CD8-positive, alpha-beta memory T cell (primary cell): ENCODE data around the gene P3H2. TPM values are rescaled to one million over a fixed set of nuclear protein-coding genes. Genes with fewer than 3 reads are reported as not detected.
"Not testable (repeated sequence)": the region's sequence is repeated elsewhere in the genome, so short reads cannot be mapped to it uniquely, and the experiment has no call there.

ENCODE experiments used
- CTCF ChIA-PET: fragments of 350-600 bp; sonication (Branson Sonifier 250); formaldehyde crosslinking; loops from one replicate; lab custom pipeline; 2021; ENCODE audit warnings: antibody characterized with exemption; lab: Charles Lee
- POLR2A ChIA-PET: fragments of 350-600 bp; sonication (Branson Sonifier 250); formaldehyde crosslinking; loops from one replicate; lab custom pipeline; 2021; ENCODE audit warnings: antibody characterized with exemption; lab: Charles Lee
- DNase-seq, 5 donors: peaks; one replicate each; pipeline versions ENCODE4 v3.0.0 to v3.0.0-alpha.2; 2020 to 2022; ENCODE audit warnings: mixed read lengths in 1 of 5
- H3K27ac ChIP-seq: one replicate; pipeline ENCODE4 v1.7.0; 2013; ENCODE audit warnings: low read depth, mild to moderate bottlenecking, low read length, moderate library complexity
- H3K27me3 ChIP-seq: 2 replicates; pipeline ENCODE4 v1.7.0; 2013; ENCODE audit warnings: low read length, mild to moderate bottlenecking; ENCODE audit not compliant: insufficient read depth, poor library complexity, severe bottlenecking
- H3K36me3 ChIP-seq: 2 replicates; pipeline ENCODE4 v1.7.0; 2013; ENCODE audit warnings: mild to moderate bottlenecking, low read length, moderate library complexity; ENCODE audit not compliant: insufficient read depth
- H3K4me1 ChIP-seq: 2 replicates; pipeline ENCODE4 v1.7.0; 2013; ENCODE audit warnings: mild to moderate bottlenecking, low read length, moderate library complexity; ENCODE audit not compliant: insufficient read depth
- H3K4me3 ChIP-seq: 2 replicates; pipeline ENCODE4 v1.7.0; 2013; ENCODE audit warnings: mild to moderate bottlenecking, low read length
- H3K9me3 ChIP-seq: 2 replicates; pipeline ENCODE4 v1.7.0; 2013; ENCODE audit warnings: mild to moderate bottlenecking, low read length
- H3K27ac Mint-ChIP-seq, 8 donors: one replicate each; pipeline ENCODE4 v1.8.0; 2020 to 2021; ENCODE audit warnings: mixed read lengths in 8 of 8, mild to moderate bottlenecking in 6 of 8, inconsistent platforms in 3 of 8, moderate library complexity in 3 of 8
- H3K27me3 Mint-ChIP-seq, 2 donors: one replicate each; pipeline ENCODE4 v1.8.0; 2020 to 2021; ENCODE audit warnings: mixed read lengths in 2 of 2, mild to moderate bottlenecking in 1 of 2, moderate library complexity in 1 of 2
- H3K36me3 Mint-ChIP-seq, 3 donors: one replicate each; pipeline ENCODE4 v1.8.0; 2020 to 2021; ENCODE audit warnings: mixed read lengths in 3 of 3, inconsistent platforms in 1 of 3, mild to moderate bottlenecking in 1 of 3
- H3K4me1 Mint-ChIP-seq, 3 donors: one replicate each; pipeline ENCODE4 v1.8.0; 2020 to 2021; ENCODE audit warnings: mixed read lengths in 3 of 3, inconsistent platforms in 1 of 3, mild to moderate bottlenecking in 1 of 3
- H3K4me3 Mint-ChIP-seq, 7 donors: one replicate each; pipeline ENCODE4 v1.8.0; 2020 to 2021; ENCODE audit warnings: mixed read lengths in 7 of 7, mild to moderate bottlenecking in 6 of 7, moderate library complexity in 4 of 7, inconsistent platforms in 2 of 7
- H3K9me3 Mint-ChIP-seq, 5 donors: one replicate each; pipeline ENCODE4 v1.8.0; 2020 to 2022; ENCODE audit warnings: mixed read lengths in 5 of 5, mild to moderate bottlenecking in 3 of 5, moderate library complexity in 2 of 5, inconsistent platforms in 1 of 5
- polyA plus RNA-seq: library from polyadenylated mRNA; unstranded; fragments of 300-500 nt; fragmentation: Illumina TruSeq; gene quantifications from one replicate; pipeline ENCODE4 v1.2.3, GENCODE V29; 2021
- total RNA-seq, 2 experiments: library from RNA; stranded (reverse); gene quantifications; one replicate each; pipeline ENCODE4 v1.2.3, GENCODE V29; 2021

The P3H2 gene
- total and polyA plus RNA-seq, 3 experiments from 2014 or later = not detected

GRCh38 chr3:189962466-189962865, 158.2 kb downstream of the P3H2 start:
- H3K36me3 Mint-ChIP-seq = peaks cover 0 to 3% (median 0%) of the 10 kb centered on the region in 3 donors
- H3K27me3 Mint-ChIP-seq = peaks cover 10 to 32% of the 10 kb centered on the region in 2 donors
- Histone ChIP-seq H3K9me3 (no peaks in the 10 kb centered on the region), H3K4me3 (no peak overlapping the region), H3K4me1 (no peaks in the 10 kb centered on the region), H3K27me3 (peaks cover 3% of the 10 kb centered on the region), H3K36me3 (no peaks in the 10 kb centered on the region), H3K27ac (no peak overlapping the region)
- H3K9me3 Mint-ChIP-seq = no peaks in the 10 kb centered on the region
- H3K4me1 Mint-ChIP-seq = peaks cover 0 to 6% (median 5%) of the 10 kb centered on the region in 3 donors
- H3K27ac Mint-ChIP-seq = no peak overlapping the region
- POLR2A ChIA-PET = no interaction called here
- no peak for DNase-seq
- CTCF ChIA-PET = interaction anchor here (0.7 to 5.1 kb wide), 5 partner anchors 10 to 1209 kb away, joined by 3 to 44 read pairs (median 3); partner anchors contain the start of gene CLDN1
- H3K4me3 Mint-ChIP-seq = no peak overlapping the region

- H3K36me3 ChIP-seq = no peaks in the 10 kb centered on the region
- ChIA-PET CTCF (interaction anchor here (0.8 to 5.1 kb wide), 11 partner anchors 10 to 1007 kb away, joined by 3 to 44 read pairs (median 3); partner anchors contain the start of gene CLDN1), POLR2A (no interaction called here)
- Mint-ChIP-seq H3K9me3 (no peaks in the 10 kb centered on the region), H3K4me3 (no peak overlapping the region), H3K4me1 (peaks cover 0 to 6% (median 5%) of the 10 kb centered on the region in 3 donors), H3K27me3 (peaks cover 10 to 29% of the 10 kb centered on the region in 2 donors), H3K36me3 (peaks cover 0 to 3% (median 0%) of the 10 kb centered on the region in 3 donors), H3K27ac (no peak overlapping the region)
- peak; percentile 21 to 63 (median 23) for DNase-seq
- no peaks in the 10 kb centered on the region for H3K9me3 ChIP-seq
- H3K4me1 ChIP-seq = no peaks in the 10 kb centered on the region
- H3K27me3 ChIP-seq = peaks cover 3% of the 10 kb centered on the region
- H3K27ac ChIP-seq = no peak overlapping the region
- no peak overlapping the region for H3K4me3 ChIP-seq
These were observed 159.1 kb downstream of the P3H2 start for GRCh38 chr3:189961522-189962161.

GRCh38 chr3:189961086-189961485, 159.6 kb downstream of the P3H2 start:
- H3K27me3 ChIP-seq, DNase-seq, H3K27ac ChIP-seq, H3K4me1 ChIP-seq, H3K4me3 Mint-ChIP-seq, H3K36me3 Mint-ChIP-seq, H3K4me1 Mint-ChIP-seq, H3K9me3 ChIP-seq, H3K36me3 ChIP-seq, H3K9me3 Mint-ChIP-seq, POLR2A ChIA-PET, H3K4me3 ChIP-seq: not testable (repeated sequence)
- CTCF ChIA-PET = interaction anchor here (0.8 to 5.1 kb wide), 11 partner anchors 10 to 1007 kb away, joined by 3 to 44 read pairs (median 3); partner anchors contain the start of gene CLDN1
- Mint-ChIP-seq H3K27ac (peak overlapping the region in 1 of 8 donors; percentile 12), H3K27me3 (peaks cover 10 to 32% of the 10 kb centered on the region in 2 donors)

GRCh38 chr3:189954733-189955665, 165.7 kb downstream of the P3H2 start:
- no peaks in the 10 kb centered on the region for H3K36me3 ChIP-seq
- no peak overlapping the region for H3K27ac ChIP-seq
- peaks cover 14 to 31% of the 10 kb centered on the region in 2 donors for H3K27me3 Mint-ChIP-seq
- no peaks in the 10 kb centered on the region for H3K4me1 Mint-ChIP-seq
- no peaks in the 10 kb centered on the region for H3K9me3 ChIP-seq
- H3K27ac Mint-ChIP-seq = no peak overlapping the region
- no peaks in the 10 kb centered on the region for H3K9me3 Mint-ChIP-seq
- ChIA-PET CTCF (interaction anchor here (0.7 kb wide), 1 partner anchor 12 kb away, joined by 4 read pairs; no protein-coding TSS in a partner anchor), POLR2A (no interaction called here)
- H3K4me3 ChIP-seq = no peak overlapping the region
- no peaks in the 10 kb centered on the region for H3K4me1 ChIP-seq
- peaks cover 0 to 3% (median 0%) of the 10 kb centered on the region in 3 donors for H3K36me3 Mint-ChIP-seq
- no peak for DNase-seq
- no peak overlapping the region for H3K4me3 Mint-ChIP-seq
- H3K27me3 ChIP-seq = peaks cover 3% of the 10 kb centered on the region

GRCh38 chr3:189953551-189953950, 167.1 kb downstream of the P3H2 start:
- ChIA-PET CTCF (interaction anchor here (8.4 kb wide), 1 partner anchor 8 kb away, joined by 44 read pairs; no protein-coding TSS in a partner anchor), POLR2A (no interaction called here)
- no peaks in the 10 kb centered on the region for H3K36me3 ChIP-seq
- Mint-ChIP-seq H3K4me1 (peaks cover 0 to 1% (median under 1%) of the 10 kb centered on the region in 3 donors), H3K27me3 (peaks cover 12 to 24% of the 10 kb centered on the region in 2 donors), H3K9me3 (no peaks in the 10 kb centered on the region), H3K27ac (no peak overlapping the region), H3K4me3 (no peak overlapping the region), H3K36me3 (peaks cover 0 to 3% (median 0%) of the 10 kb centered on the region in 3 donors)
- no peaks in the 10 kb centered on the region for H3K4me1 ChIP-seq
- H3K27me3 ChIP-seq = peaks cover 3% of the 10 kb centered on the region
- no peak for DNase-seq
- no peaks in the 10 kb centered on the region for H3K9me3 ChIP-seq
- H3K27ac ChIP-seq = no peak overlapping the region
- H3K4me3 ChIP-seq = no peak overlapping the region

GRCh38 chr3:189952272-189952671, 168.4 kb downstream of the P3H2 start:
- Histone ChIP-seq H3K27ac (no peak overlapping the region), H3K4me3 (no peak overlapping the region), H3K27me3 (no peaks in the 10 kb centered on the region), H3K36me3 (no peaks in the 10 kb centered on the region), H3K9me3 (no peaks in the 10 kb centered on the region), H3K4me1 (no peaks in the 10 kb centered on the region)
- DNase-seq = no peak
- H3K4me3 Mint-ChIP-seq = no peak overlapping the region
- no peaks in the 10 kb centered on the region for H3K36me3 Mint-ChIP-seq
- peaks cover 4 to 7% (median 5%) of the 10 kb centered on the region in 3 donors for H3K4me1 Mint-ChIP-seq
- no peak overlapping the region for H3K27ac Mint-ChIP-seq
- ChIA-PET CTCF (interaction anchor here (8.4 kb wide), 1 partner anchor 9 kb away, joined by 44 read pairs; no protein-coding TSS in a partner anchor), POLR2A (no interaction called here)
- peaks cover 7 to 19% of the 10 kb centered on the region in 2 donors for H3K27me3 Mint-ChIP-seq
- H3K9me3 Mint-ChIP-seq = no peaks in the 10 kb centered on the region

DNA sequence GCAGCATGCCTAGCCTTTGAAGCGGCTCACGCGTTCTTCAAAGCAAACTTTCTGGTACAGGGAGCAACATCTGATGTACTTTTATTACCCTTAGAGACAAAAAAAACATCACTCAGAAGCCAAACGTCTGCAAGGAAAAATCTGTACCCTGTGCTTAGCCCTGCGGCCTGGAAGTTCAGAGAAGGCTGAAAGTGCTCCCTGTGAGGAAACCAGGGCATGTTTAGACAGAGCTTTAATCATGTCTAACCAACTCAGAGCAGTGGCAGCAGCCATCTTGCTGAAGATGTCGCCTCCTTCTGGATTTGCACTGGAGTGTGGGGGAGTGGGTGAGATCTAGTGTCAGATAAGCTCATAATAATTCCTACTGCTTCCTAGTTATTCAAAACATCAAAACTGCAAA, 170.4 kb downstream of the P3H2 start:
- no peak overlapping the region for H3K27ac Mint-ChIP-seq
- POLR2A ChIA-PET = no interaction called here
- H3K27ac ChIP-seq = no peak overlapping the region
- H3K9me3 Mint-ChIP-seq = no peaks in the 10 kb centered on the region
- no peaks in the 10 kb centered on the region for H3K27me3 ChIP-seq
- H3K4me1 Mint-ChIP-seq = peaks cover 4 to 7% (median 5%) of the 10 kb centered on the region in 3 donors
- no peaks in the 10 kb centered on the region for H3K36me3 ChIP-seq
- no peak overlapping the region for H3K4me3 Mint-ChIP-seq
- DNase-seq = no peak
- no peaks in the 10 kb centered on the region for H3K36me3 Mint-ChIP-seq
- peaks cover 10 to 12% of the 10 kb centered on the region in 2 donors for H3K27me3 Mint-ChIP-seq
- H3K9me3 ChIP-seq = no peaks in the 10 kb centered on the region
- CTCF ChIA-PET = interaction anchor here (8.4 kb wide), 1 partner anchor 11 kb away, joined by 44 read pairs; no protein-coding TSS in a partner anchor
- no peaks in the 10 kb centered on the region for H3K4me1 ChIP-seq
- no peak overlapping the region for H3K4me3 ChIP-seq
